AG10803 (cell line): Measurements from ENCODE around the gene SPECC1L.

ENCODE experiments used
- DNase-seq: peaks from one replicate; pipeline ENCODE4 v3.0.0; 2010; ENCODE audit warnings: low read depth
- H3K4me3 ChIP-seq: 2 replicates; pipeline ENCODE4 v1.5.1; 2011; ENCODE audit warnings: mild to moderate bottlenecking, low read length, control low read depth
- TF ChIP-seq, protein P1 (sequence below): conservative IDR thresholded peaks from 2 replicates; pipeline ENCODE4 v1.5.1; 2011; ENCODE audit warnings: mild to moderate bottlenecking, low read length, control low read depth, inconsistent platforms

Gene SPECC1L

DNA sequence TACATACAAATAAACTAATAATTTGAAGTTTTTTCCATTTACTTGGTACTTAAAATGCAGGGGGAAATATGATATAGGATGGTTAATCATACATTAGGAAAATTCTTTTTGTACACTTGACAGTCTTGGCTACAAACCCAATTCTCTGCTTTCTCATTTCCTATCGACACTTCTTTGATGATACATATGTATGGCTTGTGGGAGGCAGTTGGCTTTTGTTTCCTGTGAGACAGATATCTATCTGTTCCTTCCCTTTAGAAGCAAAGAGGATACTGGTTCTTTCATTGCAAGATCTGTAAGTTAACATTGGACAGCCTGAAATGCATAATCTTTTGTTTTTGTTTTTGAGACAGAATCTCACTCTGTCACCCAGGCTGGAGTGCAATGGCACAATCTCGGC, 108.9 kb downstream of the SPECC1L start:
- H3K4me3 ChIP-seq, result no peak overlapping the region
- TF ChIP-seq, protein P1, sequence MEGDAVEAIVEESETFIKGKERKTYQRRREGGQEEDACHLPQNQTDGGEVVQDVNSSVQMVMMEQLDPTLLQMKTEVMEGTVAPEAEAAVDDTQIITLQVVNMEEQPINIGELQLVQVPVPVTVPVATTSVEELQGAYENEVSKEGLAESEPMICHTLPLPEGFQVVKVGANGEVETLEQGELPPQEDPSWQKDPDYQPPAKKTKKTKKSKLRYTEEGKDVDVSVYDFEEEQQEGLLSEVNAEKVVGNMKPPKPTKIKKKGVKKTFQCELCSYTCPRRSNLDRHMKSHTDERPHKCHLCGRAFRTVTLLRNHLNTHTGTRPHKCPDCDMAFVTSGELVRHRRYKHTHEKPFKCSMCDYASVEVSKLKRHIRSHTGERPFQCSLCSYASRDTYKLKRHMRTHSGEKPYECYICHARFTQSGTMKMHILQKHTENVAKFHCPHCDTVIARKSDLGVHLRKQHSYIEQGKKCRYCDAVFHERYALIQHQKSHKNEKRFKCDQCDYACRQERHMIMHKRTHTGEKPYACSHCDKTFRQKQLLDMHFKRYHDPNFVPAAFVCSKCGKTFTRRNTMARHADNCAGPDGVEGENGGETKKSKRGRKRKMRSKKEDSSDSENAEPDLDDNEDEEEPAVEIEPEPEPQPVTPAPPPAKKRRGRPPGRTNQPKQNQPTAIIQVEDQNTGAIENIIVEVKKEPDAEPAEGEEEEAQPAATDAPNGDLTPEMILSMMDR, result no peak
- no peak for DNase-seq

DNA sequence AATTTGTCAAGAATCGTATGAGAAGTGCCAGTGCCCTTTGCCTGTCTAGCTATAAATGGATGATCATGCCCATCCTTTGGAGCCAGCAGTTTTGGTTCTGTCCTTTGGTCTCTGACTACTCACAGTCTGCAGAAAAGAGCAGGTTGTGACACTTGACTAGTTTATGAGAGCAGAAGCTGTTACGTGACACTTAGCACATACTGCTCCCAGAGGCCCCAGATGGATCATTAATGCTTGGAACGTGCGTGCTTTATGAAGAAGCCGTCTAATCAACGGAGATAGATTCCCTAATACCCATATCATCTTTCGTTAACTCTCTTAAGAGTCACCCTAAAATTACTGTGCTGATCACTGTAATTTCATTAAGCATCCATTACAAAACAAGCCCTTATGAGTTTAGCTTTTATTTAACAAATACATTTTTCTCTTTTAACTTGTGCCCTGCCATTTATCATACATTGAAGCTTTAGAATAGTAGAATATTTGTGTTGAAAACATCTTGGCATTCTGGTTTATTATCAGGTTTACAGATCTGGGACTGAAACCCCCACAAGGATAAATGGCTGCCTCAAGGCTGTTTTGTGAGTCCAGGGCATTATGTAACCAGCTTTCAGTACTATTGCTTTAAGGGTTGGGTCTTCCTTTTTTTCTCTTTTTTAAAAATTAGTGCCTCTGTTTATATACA, 109.7 kb downstream of the SPECC1L start:
- H3K4me3 ChIP-seq, result no peak overlapping the region
- TF ChIP-seq, protein P1, result no peak
- DNase-seq, result no peak

DNA sequence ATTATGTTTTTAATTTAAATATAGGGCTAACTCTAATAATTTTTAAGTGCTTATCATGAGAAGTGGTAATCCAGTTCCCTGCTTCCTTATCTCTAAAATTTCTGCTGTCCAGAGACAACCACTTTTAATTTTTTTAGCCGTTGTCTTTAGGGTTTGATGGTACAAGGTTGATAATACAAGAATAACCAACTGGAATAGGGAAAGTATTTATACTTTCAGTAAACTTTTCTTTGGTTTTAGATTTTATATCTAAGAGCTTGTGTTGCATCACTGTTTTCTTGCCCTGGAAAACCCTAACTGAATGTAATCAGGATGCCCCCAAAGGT, 110.2 kb downstream of the SPECC1L start:
- TF ChIP-seq, protein P1, result no peak
- H3K4me3 ChIP-seq, result no peak overlapping the region
- DNase-seq, result no peak

DNA sequence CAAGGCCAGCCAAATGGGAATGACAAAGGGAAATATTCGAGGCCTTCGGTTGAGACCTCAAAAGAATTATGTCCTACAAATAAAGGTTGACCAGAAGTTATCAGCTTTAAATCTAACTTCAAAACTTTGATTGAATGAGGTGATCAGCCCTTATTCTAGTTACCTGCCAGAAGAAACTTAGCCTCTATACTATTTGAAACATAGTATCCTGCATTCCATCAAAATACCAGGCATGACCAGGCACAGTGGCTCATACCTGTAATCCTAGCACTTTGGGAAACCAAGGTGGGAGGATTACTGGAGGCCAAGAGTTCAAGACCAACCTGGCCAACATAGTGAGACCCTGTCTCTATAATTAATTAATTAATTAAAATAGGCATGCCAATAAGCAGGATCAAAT, 112.4 kb downstream of the SPECC1L start:
- TF ChIP-seq, protein P1, result no peak
- DNase-seq, result no peak
- H3K4me3 ChIP-seq, result no peak overlapping the region

DNA sequence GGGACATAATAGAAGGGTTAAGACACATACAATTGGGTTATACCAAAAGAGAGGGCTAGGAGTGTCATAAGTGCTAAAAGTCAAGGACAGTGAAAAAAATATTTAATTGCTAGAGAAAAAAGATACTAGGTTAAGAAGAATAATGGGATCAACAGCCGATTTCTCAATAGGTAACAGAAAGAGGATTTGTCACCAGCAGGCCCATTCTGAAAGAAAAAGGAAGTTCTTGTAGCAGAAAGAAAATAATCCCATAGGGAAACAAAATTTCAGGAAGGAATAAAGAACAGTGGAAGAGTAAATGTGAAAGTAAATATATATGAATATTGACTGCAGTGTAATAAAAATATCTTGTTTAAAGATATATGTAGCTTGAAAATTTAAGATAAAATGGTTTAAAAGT, 113.5 kb downstream of the SPECC1L start:
- no peak overlapping the region for H3K4me3 ChIP-seq
- DNase-seq, result no peak
- TF ChIP-seq, protein P1, result no peak

DNA sequence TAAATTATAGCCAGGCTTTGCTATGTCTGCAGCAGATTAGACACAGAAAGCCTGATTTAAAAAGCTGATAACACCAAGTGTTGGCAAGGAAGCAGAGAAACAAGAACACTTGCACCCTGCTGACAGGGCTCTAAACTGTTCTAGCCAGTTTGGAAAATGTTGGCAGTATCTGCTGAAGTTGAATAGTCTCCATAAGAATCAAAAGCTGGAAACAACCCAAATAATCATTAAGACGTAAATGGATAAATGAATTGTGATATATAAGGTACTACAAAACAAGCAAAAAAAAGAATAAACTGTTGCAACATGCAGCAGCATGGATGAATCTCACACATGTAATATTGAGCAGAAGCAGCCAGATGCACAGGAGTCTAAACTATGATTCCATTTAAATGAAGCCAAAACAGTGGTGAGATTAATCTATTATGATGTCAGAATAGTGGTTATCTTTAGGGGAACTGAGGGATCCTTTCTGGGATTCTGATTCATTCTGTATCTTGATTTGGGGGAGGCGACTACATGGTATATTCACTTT, 116.4 kb downstream of the SPECC1L start:
- TF ChIP-seq, protein P1, result no peak
- no peak overlapping the region for H3K4me3 ChIP-seq

DNA sequence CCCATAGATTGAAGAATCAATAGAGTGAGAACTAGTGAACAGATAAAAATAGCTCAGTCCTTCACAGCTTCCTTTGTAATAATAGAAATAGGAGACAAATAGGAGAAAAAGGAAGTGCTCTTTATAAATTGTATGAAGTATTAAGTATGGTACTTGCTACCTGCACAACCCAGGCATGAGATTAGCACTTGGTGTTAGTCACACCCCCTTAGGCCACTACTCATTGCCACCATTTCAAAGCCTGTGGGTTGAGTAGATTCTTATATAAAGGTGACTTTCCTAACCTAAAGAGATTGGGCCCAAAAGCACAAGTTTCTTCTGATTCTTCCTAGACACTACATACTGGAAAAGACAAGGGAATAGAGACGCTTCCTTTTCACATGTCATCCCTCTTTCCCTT, 119.0 kb downstream of the SPECC1L start:
- DNase-seq, result no peak
- no peak overlapping the region for H3K4me3 ChIP-seq
- TF ChIP-seq, protein P1, result no peak

More for the DNA sequence above, 116.4 kb downstream of the SPECC1L start:
- peak; percentile 26 for DNase-seq
